HFFc6 (cell line): Measurements from ENCODE around the gene TELO2. TPM values are rescaled to one million over a fixed set of nuclear protein-coding genes. Genes with fewer than 3 reads are reported as not detected.

ENCODE experiments used
- DNase-seq: peaks from one replicate; pipeline ENCODE4 v3.0.0-alpha.2; 2018
- H3K27ac Mint-ChIP-seq: 2 replicates; pipeline ENCODE4 v1.8.0; 2020; ENCODE audit warnings: mild to moderate bottlenecking, mixed read lengths
- H3K27me3 Mint-ChIP-seq: 2 replicates; pipeline ENCODE4 v1.8.0; 2021; ENCODE audit warnings: mild to moderate bottlenecking, moderate library complexity, mixed read lengths; ENCODE audit not compliant: insufficient read depth
- H3K36me3 Mint-ChIP-seq: 2 replicates; pipeline ENCODE4 v1.8.0; 2021; ENCODE audit warnings: low read depth, mixed read lengths
- H3K4me1 Mint-ChIP-seq: 2 replicates; pipeline ENCODE4 v1.8.0; 2020; ENCODE audit warnings: low read depth, mixed read lengths
- H3K4me3 Mint-ChIP-seq: 2 replicates; pipeline ENCODE4 v1.8.0; 2020; ENCODE audit warnings: mild to moderate bottlenecking, moderate library complexity, mixed read lengths
- H3K9me3 Mint-ChIP-seq: 2 replicates; pipeline ENCODE4 v1.8.0; 2020; ENCODE audit warnings: mild to moderate bottlenecking, mixed read lengths
- CTCF ChIP-seq: fragments of 200-600 bp; sonication (generic); IDR thresholded peaks from 2 replicates; pipeline ENCODE4 v1.5.0; 2021; ENCODE audit warnings: antibody characterized with exemption, mild to moderate bottlenecking
- total RNA-seq, 6 experiments: library from RNA; stranded (reverse); fragmentation: NEBNext Ultra II Directional; extraction: Animal tissue kit (Norgen Biotek cat#: 25700); gene quantifications; 2 replicates in 1 of 6; 3 replicates in 5 of 6; pipeline ENCODE4 v1.2.3, GENCODE V29; 2021

The TELO2 gene
- total RNA-seq, 6 experiments from 2014 or later = 28.6 to 37.4 (median 34.8) TPM

- peaks cover 17% of the 10 kb centered on the region for H3K36me3 Mint-ChIP-seq
- H3K9me3 Mint-ChIP-seq = no peaks in the 10 kb centered on the region
- H3K27me3 Mint-ChIP-seq = peaks cover 3% of the 10 kb centered on the region
- H3K4me3 Mint-ChIP-seq = peak overlapping the region; percentile 17; the same call in 1 of the 2 replicates
- TF ChIP-seq CTCF = no peak
- peak overlapping the region; percentile 78 for H3K27ac Mint-ChIP-seq
- H3K4me1 Mint-ChIP-seq = peaks cover 56% of the 10 kb centered on the region
- DNase-seq = no peak
These were observed 38.4 kb downstream of the TELO2 start for GRCh38 chr16:1531638-1531910.

GRCh38 chr16:1532081-1532760 lies 39.1 kb downstream of the TELO2 start:
- TF ChIP-seq CTCF = no peak
- peak overlapping the region; percentile 78 for H3K27ac Mint-ChIP-seq
- peak overlapping the region; percentile 50 for H3K4me3 Mint-ChIP-seq
- DNase-seq = peak; percentile 3
- peaks cover 3% of the 10 kb centered on the region for H3K27me3 Mint-ChIP-seq
- no peaks in the 10 kb centered on the region for H3K9me3 Mint-ChIP-seq
- H3K36me3 Mint-ChIP-seq = peaks cover 23% of the 10 kb centered on the region
- H3K4me1 Mint-ChIP-seq = peaks cover 60% of the 10 kb centered on the region

- Mint-ChIP-seq H3K4me1 (peaks cover 60% of the 10 kb centered on the region), H3K9me3 (no peaks in the 10 kb centered on the region), H3K27ac (peak overlapping the region; percentile 78), H3K36me3 (peaks cover 27% of the 10 kb centered on the region), H3K27me3 (peaks cover 6% of the 10 kb centered on the region), H3K4me3 (peak overlapping the region; percentile 91)
- DNase-seq = no peak
- TF ChIP-seq CTCF = no peak
These were observed 39.6 kb downstream of the TELO2 start for GRCh38 chr16:1532771-1533170.

GRCh38 chr16:1533443-1533951 lies 40.3 kb downstream of the TELO2 start, which contains the start of gene TMEM204:
TMEM204 (plus strand) TSS chr16:1533666; CDS start chr16:1534276, 610 bp downstream.
- peak within 1 kb of the TSS; percentile 91 for H3K4me3 Mint-ChIP-seq
- H3K4me1 Mint-ChIP-seq = peaks cover 55% of the 10 kb centered on the region
- H3K36me3 Mint-ChIP-seq = peaks cover 24% of the 10 kb centered on the region
- no peak for TF ChIP-seq CTCF
- peak within 1 kb of the TSS; percentile 78 for H3K27ac Mint-ChIP-seq
- peaks cover 6% of the 10 kb centered on the region for H3K27me3 Mint-ChIP-seq
- peak; percentile 70 for DNase-seq
- H3K9me3 Mint-ChIP-seq = no peaks in the 10 kb centered on the region

GRCh38 chr16:1534021-1535020 lies 41.2 kb downstream of the TELO2 start:
- H3K4me1 Mint-ChIP-seq = peaks cover 55% of the 10 kb centered on the region
- peak; percentile 36 for DNase-seq
- H3K36me3 Mint-ChIP-seq = peaks cover 24% of the 10 kb centered on the region
- H3K27ac Mint-ChIP-seq = peak overlapping the region; percentile 78
- no peaks in the 10 kb centered on the region for H3K9me3 Mint-ChIP-seq
- H3K27me3 Mint-ChIP-seq = peaks cover 7% of the 10 kb centered on the region
- H3K4me3 Mint-ChIP-seq = peak overlapping the region; percentile 91
- peak; percentile 28; the same call in 1 of the 2 replicates for TF ChIP-seq CTCF
